Measurements from ENCODE around the gene CLDND2.

GRCh38 chr19:51382004-51382403 is 13.2 kb upstream of the CLDND2 start:
- TF ChIP-seq ZBTB7A (tag by site-specific recombination; IDR thresholded peaks at IDR 0.05; ENCODE audit: low read depth): no peak
- TF ChIP-seq SP2 (tag by site-specific recombination; IDR thresholded peaks at IDR 0.05): no peak
- TF ChIP-seq CTCF (tag by site-specific recombination; IDR thresholded peaks at IDR 0.05): no peak
- no peak for TF ChIP-seq ZNF639 (tag by site-specific recombination; IDR thresholded peaks at IDR 0.05)
- TF ChIP-seq ZBTB8A (tag by site-specific recombination; IDR thresholded peaks at IDR 0.05): no peak
- no peak for TF ChIP-seq ZNF664 (tag by site-specific recombination; IDR thresholded peaks at IDR 0.05)
- no peak for TF ChIP-seq ZNF501 (tag by site-specific recombination; IDR thresholded peaks at IDR 0.05)
- TF ChIP-seq ZNF202 (tag by site-specific recombination; IDR thresholded peaks at IDR 0.05; ENCODE audit: borderline replicate concordance): no peak
- TF ChIP-seq ZNF76 (tag by site-specific recombination; IDR thresholded peaks at IDR 0.05; ENCODE audit: borderline replicate concordance, low read depth): no peak
- no peak for TF ChIP-seq SETDB1 (IDR thresholded peaks at IDR 0.05; ENCODE audit: insufficient read length, low read length)
- no peak for TF ChIP-seq PATZ1 (tag by site-specific recombination; IDR thresholded peaks at IDR 0.05)
- no peak for TF ChIP-seq ZSCAN4 (tag by site-specific recombination; IDR thresholded peaks at IDR 0.05)
